HepG2 (cell line): ENCODE measurements around the gene PMVK. TPM values are rescaled to one million over a fixed set of nuclear protein-coding genes. Genes with fewer than 3 reads are reported as not detected.
A peak's percentile ranks its signal among the peaks of the same experiment; 100 is the strongest.

Experiments
- FOXA3 ChIP-seq: IDR thresholded peaks from 2 replicates; pipeline ENCODE4 v1.6.1; 2016; ENCODE audit warnings: missing genetic modification reagents, missing compliant biosample characterization
- JDP2 ChIP-seq: sonication (generic); formaldehyde crosslinking; IDR thresholded peaks from 2 replicates; pipeline ENCODE4 v1.8.1; 2022; ENCODE audit warnings: missing genetic modification reagents, borderline replicate concordance
- LRRFIP1 ChIP-seq: sonication (generic); formaldehyde crosslinking; conservative IDR thresholded peaks from 2 replicates; pipeline ENCODE4 v1.4.0; 2020; ENCODE audit warnings: missing genetic modification reagents
- MIER3 ChIP-seq: IDR thresholded peaks from 2 replicates; pipeline ENCODE4 v1.6.1; 2016; ENCODE audit warnings: missing compliant biosample characterization, borderline replicate concordance
- NPAS2 ChIP-seq: sonication (generic); formaldehyde crosslinking; IDR thresholded peaks from 2 replicates; pipeline ENCODE4 v1.8.0; 2022; ENCODE audit warnings: mild to moderate bottlenecking, missing genetic modification reagents, borderline replicate concordance
- RBM39 ChIP-seq: fragments of 200-400 bp; formaldehyde crosslinking; IDR thresholded peaks from one replicate; pipeline ENCODE4 v1.6.1; 2018; ENCODE audit warnings: antibody characterized with exemption, mild to moderate bottlenecking, low read depth, low read length; ENCODE audit not compliant: poor library complexity, severe bottlenecking
- REL ChIP-seq: sonication (generic); formaldehyde crosslinking; conservative IDR thresholded peaks from 2 replicates; pipeline ENCODE4 v1.8.0; 2022; ENCODE audit warnings: mild to moderate bottlenecking, missing genetic modification reagents, moderate library complexity
- SATB2 ChIP-seq: sonication (generic); formaldehyde crosslinking; IDR thresholded peaks from 2 replicates; pipeline ENCODE4 v1.5.0; 2020; ENCODE audit warnings: missing genetic modification reagents
- SRSF1 ChIP-seq: fragments of 200-400 bp; formaldehyde crosslinking; optimal IDR thresholded peaks from 2 replicates; pipeline ENCODE3; 2017; ENCODE audit warnings: mild to moderate bottlenecking, low read depth, low read length, moderate library complexity
- TCF7 ChIP-seq: sonication (generic); IDR thresholded peaks from 2 replicates; pipeline ENCODE4 v1.6.1; 2016; ENCODE audit warnings: antibody characterized with exemption, low read depth
- ZBTB21 ChIP-seq: sonication (generic); formaldehyde crosslinking; IDR thresholded peaks from 2 replicates; pipeline ENCODE4 v1.4.0; 2020; ENCODE audit warnings: missing genetic modification reagents
- ZBTB33 ChIP-seq: sonication (generic); formaldehyde crosslinking; IDR thresholded peaks from 2 replicates; pipeline ENCODE4 v1.4.0; 2020; ENCODE audit warnings: missing genetic modification reagents
- ZFP1 ChIP-seq: IDR thresholded peaks from 2 replicates; pipeline ENCODE4 v1.6.1; 2016
- ZKSCAN8 ChIP-seq: IDR thresholded peaks from 2 replicates; pipeline ENCODE4 v1.6.1; 2016; ENCODE audit warnings: borderline replicate concordance, missing genetic modification reagents, missing compliant biosample characterization
- ZNF451 ChIP-seq: sonication (generic); formaldehyde crosslinking; IDR thresholded peaks from 2 replicates; pipeline ENCODE4 v1.5.0; 2020; ENCODE audit warnings: mild to moderate bottlenecking, missing genetic modification reagents
- ZNF556 ChIP-seq: sonication (generic); formaldehyde crosslinking; IDR thresholded peaks from 2 replicates; pipeline ENCODE4 v1.4.0; 2020; ENCODE audit warnings: mild to moderate bottlenecking, missing genetic modification reagents, borderline replicate concordance
- ZNF607 ChIP-seq: sonication (generic); formaldehyde crosslinking; IDR thresholded peaks from 2 replicates; pipeline ENCODE4 v1.5.1; 2020; ENCODE audit warnings: missing genetic modification reagents, mild to moderate bottlenecking, borderline replicate concordance
- ZNF792 ChIP-seq: IDR thresholded peaks from 2 replicates; pipeline ENCODE4 v1.6.1; 2016
- polyA plus RNA-seq, 8 experiments: library from polyadenylated mRNA; depleted of rRNA in 3 of 8; stranded (reverse) in 7 of 8; unstranded in 1 of 8; fragments of >200 nt; fragmentation: Illumina TruSeq in 4 of 8; extraction: Trizol in 4 of 8; gene quantifications; 2 replicates each; pipeline versions ENCODE4 v1.2.1 to v1.2.3, GENCODE V29; 2011 to 2016; ENCODE audit warnings: low read depth in 4 of 8, missing spikeins in 1 of 8, mixed read lengths in 1 of 8; ENCODE audit not compliant: insufficient read depth in 1 of 8
- total RNA-seq, 5 experiments: library from RNA; depleted of rRNA; stranded (reverse); fragments of >200 nt; fragmentation: Illumina TruSeq; extraction: Trizol; gene quantifications; 2 replicates each; pipeline ENCODE4 v1.2.3, GENCODE V29; 2016; ENCODE audit warnings: low read depth in 1 of 5
- TF ChIP-seq, protein P1 (sequence below): sonication (generic); formaldehyde crosslinking; IDR thresholded peaks from 2 replicates; pipeline ENCODE4 v1.4.0; 2020; ENCODE audit warnings: low read depth, mild to moderate bottlenecking, missing genetic modification reagents
- TF ChIP-seq, protein P2 (sequence below): sonication (generic); formaldehyde crosslinking; conservative IDR thresholded peaks from 2 replicates; pipeline ENCODE4 v1.4.0; 2020; ENCODE audit warnings: mild to moderate bottlenecking, missing genetic modification reagents, moderate library complexity
- TF ChIP-seq, protein P3 (sequence below): sonication (generic); formaldehyde crosslinking; IDR thresholded peaks from 2 replicates; pipeline ENCODE4 v1.4.0; 2020; ENCODE audit warnings: missing genetic modification reagents; ENCODE audit errors: not compliant biosample characterization

Gene PMVK
- total and polyA plus RNA-seq, 2 of the 13 experiments (the other 11 are each of a cell fraction or from before 2014, with no cell fraction given) = 3.9 to 12.6 TPM

DNA sequence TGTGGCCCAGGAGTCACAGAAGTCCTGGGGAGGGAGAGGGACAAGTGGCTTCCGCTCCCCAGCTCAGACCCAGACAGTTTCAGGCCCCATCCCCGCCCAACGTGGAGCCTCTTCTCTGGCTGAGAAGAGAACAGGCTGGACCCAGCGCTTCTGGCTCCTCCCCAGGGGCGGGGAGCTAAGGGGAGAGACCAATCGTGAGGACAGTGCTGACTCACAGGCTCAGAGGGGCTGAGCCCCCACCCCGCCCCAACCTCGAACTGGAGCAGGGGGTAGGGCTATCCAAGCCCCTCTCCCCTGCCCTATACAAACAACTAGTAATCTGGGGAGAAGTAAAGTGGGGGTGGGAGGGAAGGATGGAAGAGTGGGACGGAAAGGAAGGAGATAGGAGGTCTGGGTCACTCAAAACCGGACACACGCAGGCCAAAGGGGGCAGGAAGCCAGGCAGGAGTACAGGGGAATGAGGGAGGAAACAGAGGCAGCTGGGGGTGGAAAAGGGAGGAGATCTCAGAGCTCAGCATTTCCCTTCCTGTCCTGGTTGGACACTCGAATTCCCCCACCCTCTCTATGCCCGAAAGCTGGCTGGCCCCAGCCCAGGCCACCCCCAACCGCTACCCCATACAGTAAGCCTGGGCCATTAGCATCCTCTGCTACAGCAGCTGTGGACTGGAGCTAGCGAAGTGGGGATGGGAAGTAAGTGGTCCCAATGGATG lies 34.3 kb upstream of the PMVK start, which contains the start of gene SHC1 (continued):
- TF ChIP-seq ZBTB33 (CRISPR knock-in tag) (no peak), LRRFIP1 (CRISPR knock-in tag) (no peak), FOXA3 (CRISPR knock-in tag) (peak; percentile 27; the same call in 1 of the 2 replicates), MIER3 (CRISPR knock-in tag) (no peak), JDP2 (no peak), TCF7 (no peak), NPAS2 (no peak), ZNF556 (CRISPR knock-in tag) (no peak), ZNF607 (CRISPR knock-in tag) (no peak), ZKSCAN8 (CRISPR knock-in tag) (no peak), ZNF792 (CRISPR knock-in tag) (no peak; the same call in 1 of the 2 replicates), RBM39 (no peak), SRSF1 (no peak), ZBTB21 (CRISPR knock-in tag) (no peak), ZNF451 (peak; percentile 21; the same call in 1 of the 2 replicates), SATB2 (CRISPR knock-in tag) (no peak), ZFP1 (CRISPR knock-in tag) (no peak), REL (CRISPR knock-in tag) (no peak)
- TF ChIP-seq, protein P1, sequence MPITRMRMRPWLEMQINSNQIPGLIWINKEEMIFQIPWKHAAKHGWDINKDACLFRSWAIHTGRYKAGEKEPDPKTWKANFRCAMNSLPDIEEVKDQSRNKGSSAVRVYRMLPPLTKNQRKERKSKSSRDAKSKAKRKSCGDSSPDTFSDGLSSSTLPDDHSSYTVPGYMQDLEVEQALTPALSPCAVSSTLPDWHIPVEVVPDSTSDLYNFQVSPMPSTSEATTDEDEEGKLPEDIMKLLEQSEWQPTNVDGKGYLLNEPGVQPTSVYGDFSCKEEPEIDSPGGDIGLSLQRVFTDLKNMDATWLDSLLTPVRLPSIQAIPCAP (CRISPR knock-in tag) = no peak
- TF ChIP-seq, protein P2, sequence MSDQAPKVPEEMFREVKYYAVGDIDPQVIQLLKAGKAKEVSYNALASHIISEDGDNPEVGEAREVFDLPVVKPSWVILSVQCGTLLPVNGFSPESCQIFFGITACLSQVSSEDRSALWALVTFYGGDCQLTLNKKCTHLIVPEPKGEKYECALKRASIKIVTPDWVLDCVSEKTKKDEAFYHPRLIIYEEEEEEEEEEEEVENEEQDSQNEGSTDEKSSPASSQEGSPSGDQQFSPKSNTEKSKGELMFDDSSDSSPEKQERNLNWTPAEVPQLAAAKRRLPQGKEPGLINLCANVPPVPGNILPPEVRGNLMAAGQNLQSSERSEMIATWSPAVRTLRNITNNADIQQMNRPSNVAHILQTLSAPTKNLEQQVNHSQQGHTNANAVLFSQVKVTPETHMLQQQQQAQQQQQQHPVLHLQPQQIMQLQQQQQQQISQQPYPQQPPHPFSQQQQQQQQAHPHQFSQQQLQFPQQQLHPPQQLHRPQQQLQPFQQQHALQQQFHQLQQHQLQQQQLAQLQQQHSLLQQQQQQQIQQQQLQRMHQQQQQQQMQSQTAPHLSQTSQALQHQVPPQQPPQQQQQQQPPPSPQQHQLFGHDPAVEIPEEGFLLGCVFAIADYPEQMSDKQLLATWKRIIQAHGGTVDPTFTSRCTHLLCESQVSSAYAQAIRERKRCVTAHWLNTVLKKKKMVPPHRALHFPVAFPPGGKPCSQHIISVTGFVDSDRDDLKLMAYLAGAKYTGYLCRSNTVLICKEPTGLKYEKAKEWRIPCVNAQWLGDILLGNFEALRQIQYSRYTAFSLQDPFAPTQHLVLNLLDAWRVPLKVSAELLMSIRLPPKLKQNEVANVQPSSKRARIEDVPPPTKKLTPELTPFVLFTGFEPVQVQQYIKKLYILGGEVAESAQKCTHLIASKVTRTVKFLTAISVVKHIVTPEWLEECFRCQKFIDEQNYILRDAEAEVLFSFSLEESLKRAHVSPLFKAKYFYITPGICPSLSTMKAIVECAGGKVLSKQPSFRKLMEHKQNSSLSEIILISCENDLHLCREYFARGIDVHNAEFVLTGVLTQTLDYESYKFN = peak; percentile 24; the same call in 1 of the 2 replicates
- TF ChIP-seq, protein P3, sequence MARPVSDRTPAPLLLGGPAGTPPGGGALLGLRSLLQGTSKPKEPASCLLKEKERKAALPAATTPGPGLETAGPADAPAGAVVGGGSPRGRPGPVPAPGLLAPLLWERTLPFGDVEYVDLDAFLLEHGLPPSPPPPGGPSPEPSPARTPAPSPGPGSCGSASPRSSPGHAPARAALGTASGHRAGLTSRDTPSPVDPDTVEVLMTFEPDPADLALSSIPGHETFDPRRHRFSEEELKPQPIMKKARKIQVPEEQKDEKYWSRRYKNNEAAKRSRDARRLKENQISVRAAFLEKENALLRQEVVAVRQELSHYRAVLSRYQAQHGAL = no peak
